ENCODE results near the gene CCDC179.

The CCDC179 gene

GRCh38 chr11:22860241-22860640 is at the start of gene CCDC179:
TSS of gene CCDC179 (minus strand) at chr11:22860474. CDS start at chr11:22860421, 53 bp downstream.
- Histone ChIP-seq H3K36me3 (no peaks in the 10 kb centered on the region), H3K27me3 (no peaks in the 10 kb centered on the region), H3K4me1 (no peaks in the 10 kb centered on the region), H3K4me2 (no peak within 1 kb of the TSS), H3K4me3 (no peak within 1 kb of the TSS), H4K20me1 (no peaks in the 10 kb centered on the region), H3K27ac (no peak within 1 kb of the TSS), H3K9ac (no peak within 1 kb of the TSS), H3K9me3 (replicated peaks in 1 of 11) (no peaks in the 10 kb centered on the region)
- TF ChIP-seq Cebpa-rat (IDR thresholded peaks at IDR 0.05) = no peak

GRCh38 chr11:22903782-22904181 is 43.5 kb upstream of the CCDC179 start:
- H4K20me1 ChIP-seq = no peaks in the 10 kb centered on the region
- H3K9ac ChIP-seq = no peak overlapping the region
- H3K36me3 ChIP-seq = no peaks in the 10 kb centered on the region
- no peak overlapping the region for H3K4me3 ChIP-seq
- H3K27ac ChIP-seq = no peak overlapping the region
- no peak for TF ChIP-seq Cebpa-rat (IDR thresholded peaks at IDR 0.05)
- H3K4me1 ChIP-seq = no peaks in the 10 kb centered on the region; a peak in 1 of 20 replicates
- no peaks in the 10 kb centered on the region for H3K27me3 ChIP-seq
- no peak overlapping the region for H3K4me2 ChIP-seq
- H3K9me3 ChIP-seq (replicated peaks in 1 of 11) = no peaks in the 10 kb centered on the region

- Histone ChIP-seq H3K4me1 (no peaks in the 10 kb centered on the region; a peak in 1 of 20 replicates), H3K4me3 (no peak overlapping the region), H3K9ac (no peak overlapping the region), H3K27me3 (no peaks in the 10 kb centered on the region), H3K9me3 (replicated peaks in 1 of 11) (no peaks in the 10 kb centered on the region), H3K4me2 (no peak overlapping the region), H3K36me3 (no peaks in the 10 kb centered on the region), H3K27ac (no peak overlapping the region), H4K20me1 (no peaks in the 10 kb centered on the region)
- no peak for TF ChIP-seq Cebpa-rat (IDR thresholded peaks at IDR 0.05)
Measured at GRCh38 chr11:22901603-22902002, 41.3 kb upstream of the CCDC179 start.

GRCh38 chr11:22900764-22901486 is 40.7 kb upstream of the CCDC179 start:
- Histone ChIP-seq H3K36me3 (no peaks in the 10 kb centered on the region), H3K4me2 (no peak overlapping the region), H3K27me3 (no peaks in the 10 kb centered on the region), H3K4me1 (no peaks in the 10 kb centered on the region; a peak in 1 of 20 replicates), H3K4me3 (no peak overlapping the region), H4K20me1 (no peaks in the 10 kb centered on the region), H3K9me3 (replicated peaks in 1 of 11) (no peaks in the 10 kb centered on the region), H3K9ac (no peak overlapping the region), H3K27ac (no peak overlapping the region)
- no peak for TF ChIP-seq Cebpa-rat (IDR thresholded peaks at IDR 0.05)

GRCh38 chr11:22898036-22898435 is 37.8 kb upstream of the CCDC179 start:
- Histone ChIP-seq H3K4me2 (no peak overlapping the region), H3K27ac (no peak overlapping the region), H3K4me3 (no peak overlapping the region), H3K36me3 (no peaks in the 10 kb centered on the region), H3K4me1 (no peaks in the 10 kb centered on the region; a peak in 1 of 20 replicates), H3K9ac (no peak overlapping the region), H3K9me3 (replicated peaks in 1 of 11) (no peaks in the 10 kb centered on the region), H4K20me1 (no peaks in the 10 kb centered on the region), H3K27me3 (no peaks in the 10 kb centered on the region)
- TF ChIP-seq Cebpa-rat (IDR thresholded peaks at IDR 0.05) = no peak

- H3K4me2 ChIP-seq = no peak overlapping the region
- H3K9ac ChIP-seq = no peak overlapping the region
- no peaks in the 10 kb centered on the region for H3K9me3 ChIP-seq (replicated peaks in 1 of 11)
- TF ChIP-seq Cebpa-rat (IDR thresholded peaks at IDR 0.05) = no peak
- H3K4me3 ChIP-seq = no peak overlapping the region
- H3K36me3 ChIP-seq = no peaks in the 10 kb centered on the region
- H3K27ac ChIP-seq = no peak overlapping the region
- H3K4me1 ChIP-seq = no peaks in the 10 kb centered on the region
- no peaks in the 10 kb centered on the region for H4K20me1 ChIP-seq
- H3K27me3 ChIP-seq = no peaks in the 10 kb centered on the region
Measured at GRCh38 chr11:22890227-22890626, 30.0 kb upstream of the CCDC179 start.

GRCh38 chr11:22884217-22884616 is 23.9 kb upstream of the CCDC179 start:
- no peaks in the 10 kb centered on the region for H3K9me3 ChIP-seq (replicated peaks in 1 of 11)
- no peak overlapping the region for H3K27ac ChIP-seq
- H3K4me3 ChIP-seq = no peak overlapping the region
- H3K4me2 ChIP-seq = no peak overlapping the region
- no peak for TF ChIP-seq Cebpa-rat (IDR thresholded peaks at IDR 0.05)
- no peak overlapping the region for H3K9ac ChIP-seq
- H3K27me3 ChIP-seq = no peaks in the 10 kb centered on the region
- no peaks in the 10 kb centered on the region for H4K20me1 ChIP-seq
- H3K36me3 ChIP-seq = no peaks in the 10 kb centered on the region
- no peaks in the 10 kb centered on the region for H3K4me1 ChIP-seq

GRCh38 chr11:22879630-22880029 is 19.4 kb upstream of the CCDC179 start:
- H3K4me2 ChIP-seq = no peak overlapping the region

GRCh38 chr11:22878604-22879003 is 18.3 kb upstream of the CCDC179 start:
- H3K27me3 ChIP-seq = no peaks in the 10 kb centered on the region
- no peak overlapping the region for H3K27ac ChIP-seq
- H3K4me2 ChIP-seq = no peak overlapping the region
- H3K9me3 ChIP-seq (replicated peaks in 1 of 11) = no peaks in the 10 kb centered on the region
- H3K4me3 ChIP-seq = no peak overlapping the region
- H3K36me3 ChIP-seq = no peaks in the 10 kb centered on the region
- H3K9ac ChIP-seq = no peak overlapping the region
- H3K4me1 ChIP-seq = no peaks in the 10 kb centered on the region
- no peaks in the 10 kb centered on the region for H4K20me1 ChIP-seq
- TF ChIP-seq Cebpa-rat (IDR thresholded peaks at IDR 0.05) = no peak

More at GRCh38 chr11:22879630-22880029, 19.4 kb upstream of the CCDC179 start:
- no peaks in the 10 kb centered on the region for H4K20me1 ChIP-seq
- no peak overlapping the region for H3K27ac ChIP-seq
- H3K9ac ChIP-seq = no peak overlapping the region
- no peak overlapping the region for H3K4me3 ChIP-seq
- no peaks in the 10 kb centered on the region for H3K4me1 ChIP-seq
- TF ChIP-seq Cebpa-rat (IDR thresholded peaks at IDR 0.05) = no peak
- H3K9me3 ChIP-seq (replicated peaks in 1 of 11) = no peaks in the 10 kb centered on the region
- no peaks in the 10 kb centered on the region for H3K36me3 ChIP-seq
- no peaks in the 10 kb centered on the region for H3K27me3 ChIP-seq

GRCh38 chr11:22878039-22878438 is 17.8 kb upstream of the CCDC179 start:
- Histone ChIP-seq H4K20me1 (no peaks in the 10 kb centered on the region), H3K9ac (no peak overlapping the region), H3K27ac (no peak overlapping the region), H3K4me3 (no peak overlapping the region), H3K36me3 (no peaks in the 10 kb centered on the region), H3K4me1 (no peaks in the 10 kb centered on the region), H3K4me2 (no peak overlapping the region), H3K9me3 (replicated peaks in 1 of 11) (no peaks in the 10 kb centered on the region), H3K27me3 (no peaks in the 10 kb centered on the region)
- TF ChIP-seq Cebpa-rat (IDR thresholded peaks at IDR 0.05) = no peak
